ENCODE results near the gene HOXD11.

Gene HOXD11

DNA sequence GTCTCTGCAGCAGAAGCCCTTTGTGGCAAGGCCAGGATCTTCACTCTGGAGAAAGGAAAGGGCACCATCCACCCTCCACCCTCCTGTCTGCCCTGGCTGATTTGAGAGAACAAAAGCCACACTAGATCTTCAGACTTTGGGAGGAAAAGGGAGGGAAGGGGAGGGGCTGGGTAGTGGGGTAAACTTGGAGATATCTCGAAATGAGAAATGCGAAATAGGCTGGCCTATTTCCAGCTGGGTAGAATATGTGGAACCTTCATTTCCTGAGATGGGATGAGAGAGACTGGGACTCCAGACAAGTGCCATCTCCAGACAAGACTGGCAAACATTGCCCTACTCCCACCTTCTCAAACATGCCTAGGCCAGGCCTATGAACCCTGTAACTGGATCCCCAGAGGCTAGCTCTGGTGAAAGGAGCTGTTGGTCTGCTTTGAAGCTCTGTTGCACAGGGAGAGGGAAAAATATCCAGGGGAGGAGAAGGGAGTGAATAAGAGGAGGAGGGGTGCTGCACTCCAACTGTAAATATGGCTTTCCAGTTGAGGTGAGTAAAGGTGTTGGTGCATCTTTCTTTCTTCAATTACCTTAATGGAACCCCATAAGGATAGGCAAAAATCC is 5.8 kb upstream of the HOXD11 start:
- Histone ChIP-seq H3K4me3 (no peak overlapping the region), H3K36me3 (replicated peaks) (no peaks in the 10 kb centered on the region), H3K9me3 (no peaks in the 10 kb centered on the region), H3K27me3 (ENCODE audit: low read depth) (no peaks in the 10 kb centered on the region), H3K4me1 (peaks cover 5% of the 10 kb centered on the region)
- in situ Hi-C loops (cut with MboI; ENCODE audit: low sequenced_read_pairs) = no loop called here
- no peak for DNase-seq (ENCODE audit: low spot score in 2 of 2)

DNA sequence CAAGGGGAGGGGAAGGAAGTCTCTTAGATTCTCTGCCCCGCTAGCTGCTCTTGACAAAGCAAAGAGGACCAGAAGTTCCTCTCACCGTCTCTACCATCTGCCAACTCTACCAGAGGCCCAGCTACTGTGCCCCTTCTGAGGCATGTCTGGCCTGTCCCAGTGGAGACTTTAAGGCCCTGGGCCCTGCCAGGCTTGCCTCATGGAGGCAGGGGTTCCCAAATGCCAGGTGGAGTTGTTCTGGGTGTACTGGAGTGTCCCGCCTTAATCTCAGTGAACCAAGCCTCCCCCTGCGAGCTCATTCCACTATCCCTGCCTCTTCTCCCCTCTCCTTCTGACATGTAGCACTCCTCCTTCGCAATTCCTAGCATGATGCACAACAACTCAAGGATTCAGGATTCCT is 5.2 kb upstream of the HOXD11 start:
- H3K27me3 ChIP-seq (ENCODE audit: low read depth) = no peaks in the 10 kb centered on the region
- in situ Hi-C loops (cut with MboI; ENCODE audit: low sequenced_read_pairs) = no loop called here

DNA sequence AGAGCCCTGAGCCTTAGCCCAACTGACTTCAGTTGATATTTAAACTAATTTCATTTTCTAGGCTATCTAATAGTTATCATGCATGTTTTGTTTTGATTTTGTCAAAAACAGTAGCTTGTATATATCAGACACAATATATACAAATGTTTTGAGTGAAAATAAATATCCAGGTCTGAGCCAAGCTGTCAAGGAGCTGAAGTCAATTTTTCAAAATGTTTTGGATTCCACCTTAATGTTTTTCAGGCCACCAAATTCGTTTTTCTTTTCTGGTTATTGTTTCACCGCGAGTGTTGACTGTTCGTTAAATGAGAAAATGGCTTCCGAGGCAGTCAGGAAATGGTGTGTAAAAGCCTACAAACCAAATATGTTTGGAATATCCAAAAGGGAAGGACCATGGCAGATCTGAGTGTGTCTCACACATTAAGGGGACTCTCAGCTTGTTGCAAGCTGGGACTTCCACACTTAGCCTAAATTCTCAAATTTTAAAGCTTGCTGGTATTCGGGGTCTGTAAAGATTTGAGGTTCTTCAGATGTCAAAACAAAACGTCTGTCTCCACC is 4.7 kb upstream of the HOXD11 start:
- peaks cover 5% of the 10 kb centered on the region for H3K4me1 ChIP-seq
- H3K9me3 ChIP-seq = no peaks in the 10 kb centered on the region
- 0 out of 2 replicates have a peak, but pooled peaks cover 2% of the 10 kb centered on the region for H3K27me3 ChIP-seq (ENCODE audit: low read depth)
- in situ Hi-C loops (cut with MboI; ENCODE audit: low sequenced_read_pairs) = no loop called here
- H3K36me3 ChIP-seq (replicated peaks) = no peaks in the 10 kb centered on the region
- DNase-seq (ENCODE audit: low spot score in 2 of 2) = no peak
- no peak overlapping the region for H3K4me3 ChIP-seq

More for the DNA sequence above, 5.2 kb upstream of the HOXD11 start:
- H3K4me1 ChIP-seq = peaks cover 5% of the 10 kb centered on the region
- no peaks in the 10 kb centered on the region for H3K9me3 ChIP-seq
- H3K4me3 ChIP-seq = no peak overlapping the region
- DNase-seq (ENCODE audit: low spot score in 2 of 2) = no peak
- H3K36me3 ChIP-seq (replicated peaks) = no peaks in the 10 kb centered on the region

DNA sequence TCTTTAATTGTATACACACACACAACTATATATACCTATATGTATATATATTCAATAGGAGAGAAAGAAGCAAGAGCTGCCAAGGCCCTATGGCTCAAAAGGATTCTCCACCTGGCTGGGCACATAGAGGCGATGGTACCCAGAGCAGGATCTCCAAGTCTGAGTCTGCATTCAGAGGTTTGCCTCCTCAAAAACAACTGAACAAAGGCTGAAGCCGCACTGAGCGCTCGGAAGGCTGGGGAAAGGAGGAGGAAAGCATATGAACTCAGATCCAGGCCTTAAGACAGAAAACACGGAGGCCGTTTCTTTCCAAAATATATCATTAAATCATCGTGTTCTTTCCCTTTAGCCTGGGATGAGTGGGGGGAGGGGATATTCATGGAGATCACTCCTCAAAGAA is 3.9 kb upstream of the HOXD11 start:
- H3K9me3 ChIP-seq = no peaks in the 10 kb centered on the region
- H3K4me3 ChIP-seq = no peak overlapping the region
- DNase-seq (ENCODE audit: low spot score in 2 of 2) = no peak
- H3K4me1 ChIP-seq = no peaks in the 10 kb centered on the region
- 0 out of 2 replicates have a peak, but pooled peaks cover 2% of the 10 kb centered on the region for H3K27me3 ChIP-seq (ENCODE audit: low read depth)
- no peaks in the 10 kb centered on the region for H3K36me3 ChIP-seq (replicated peaks)
- in situ Hi-C loops (cut with MboI; ENCODE audit: low sequenced_read_pairs) = no loop called here

DNA sequence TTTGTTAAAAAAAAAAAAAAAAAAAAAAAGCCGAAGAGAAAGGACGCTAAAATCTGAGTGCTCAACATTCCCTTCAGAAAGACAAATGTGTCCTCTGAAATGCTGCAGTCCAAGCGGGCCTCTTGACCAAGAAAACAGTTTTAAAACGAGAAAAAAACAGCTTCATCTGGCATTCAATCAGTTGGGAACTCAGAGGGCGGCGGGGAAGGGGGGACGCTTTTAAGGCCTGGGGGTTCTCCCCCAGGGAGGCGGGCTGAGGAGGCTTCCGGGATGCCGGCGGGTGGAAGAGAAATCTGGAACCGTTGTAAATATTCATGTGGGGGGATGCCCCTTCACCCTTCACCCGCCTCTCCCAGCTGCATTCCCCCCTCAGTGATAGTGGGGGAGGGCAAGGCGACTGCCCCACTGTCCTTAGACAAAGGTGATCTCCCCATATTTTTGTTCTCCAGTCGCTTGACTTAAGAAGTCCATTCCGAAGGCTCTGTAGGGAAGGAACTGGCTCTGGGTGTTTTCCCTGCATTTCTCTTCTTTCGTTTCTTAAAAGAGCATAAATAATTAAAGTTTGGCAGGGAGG is 3.3 kb upstream of the HOXD11 start:
- Histone ChIP-seq H3K27me3 (ENCODE audit: low read depth) (0 out of 2 replicates have a peak, but pooled peaks cover 2% of the 10 kb centered on the region), H3K36me3 (replicated peaks) (no peaks in the 10 kb centered on the region), H3K4me3 (no peak overlapping the region), H3K4me1 (no peaks in the 10 kb centered on the region), H3K9me3 (no peaks in the 10 kb centered on the region)
- DNase-seq (ENCODE audit: low spot score in 2 of 2) = no peak
- in situ Hi-C loops (cut with MboI; ENCODE audit: low sequenced_read_pairs) = no loop called here

DNA sequence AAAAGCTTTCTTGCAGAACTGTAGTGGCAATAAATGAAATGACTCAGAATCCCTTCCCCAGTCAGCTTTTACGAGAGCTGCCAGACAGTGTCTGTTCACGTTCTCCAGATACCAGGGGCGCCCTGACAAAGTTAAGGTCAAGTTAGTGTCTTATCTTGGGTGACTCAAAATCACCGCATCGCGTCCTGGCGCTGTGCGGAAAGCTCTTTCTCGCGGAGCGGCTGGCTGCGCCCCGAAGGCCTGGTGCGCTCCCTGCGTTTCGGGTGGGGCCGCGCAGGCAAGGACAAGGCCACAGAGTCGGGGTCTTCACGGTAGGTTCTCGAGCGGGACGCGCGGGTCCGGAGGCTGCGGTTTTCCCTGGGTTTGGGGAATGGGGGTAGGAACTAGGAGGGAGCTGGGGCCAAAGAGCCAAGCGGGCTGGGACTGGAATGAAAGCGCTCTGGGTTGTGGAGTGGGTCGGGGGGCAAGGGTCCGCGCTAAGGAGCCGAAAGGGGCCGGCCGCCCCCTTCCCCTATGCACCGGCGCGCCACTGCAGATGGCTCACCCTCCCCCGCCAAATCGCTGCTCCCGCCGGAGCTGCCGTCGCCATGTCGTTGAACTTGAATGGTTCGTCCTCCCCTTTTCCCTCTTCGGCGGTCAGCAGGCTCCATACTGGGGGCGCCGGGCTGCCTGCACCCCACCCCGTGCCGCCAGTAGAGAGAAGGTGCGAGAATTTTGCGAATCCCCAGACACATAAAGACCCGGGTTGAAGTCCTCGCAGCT is 2.6 kb upstream of the HOXD11 start:
- no peaks in the 10 kb centered on the region for H3K9me3 ChIP-seq

DNA sequence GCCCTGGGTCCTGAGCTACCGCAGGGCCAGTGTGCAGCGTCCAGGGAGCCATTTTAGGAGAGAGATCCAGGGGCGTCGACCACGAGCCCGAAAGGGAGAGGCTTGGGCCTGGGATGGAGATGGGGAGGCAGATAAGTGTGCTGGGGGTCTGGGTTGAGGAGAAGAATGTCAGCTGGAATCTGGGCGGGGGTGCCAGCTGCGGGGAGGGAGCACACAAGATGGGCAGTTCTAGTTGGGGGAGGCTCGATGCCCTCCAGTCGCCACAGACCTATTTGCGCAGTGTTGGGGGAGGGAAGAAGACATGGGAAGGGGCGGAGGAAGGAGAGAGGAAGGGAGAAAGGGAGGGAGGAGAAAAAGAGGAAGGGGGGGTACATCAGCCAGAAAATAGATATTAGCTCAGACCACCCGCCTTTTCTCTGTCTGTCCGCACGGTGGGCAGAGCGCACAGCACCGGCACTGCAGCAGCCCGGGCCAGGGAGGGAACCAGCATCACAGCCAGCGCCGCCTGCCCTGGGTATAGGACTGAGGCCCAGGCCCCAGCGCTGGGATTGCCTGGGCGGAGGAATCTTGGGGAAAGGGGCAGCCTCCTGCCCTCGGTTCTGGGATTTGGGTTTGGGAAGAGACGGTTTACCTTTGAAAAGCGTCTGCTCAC is 1.9 kb upstream of the HOXD11 start:
- H3K4me1 ChIP-seq = no peaks in the 10 kb centered on the region
- no peaks in the 10 kb centered on the region for H3K36me3 ChIP-seq (replicated peaks)
- no peak overlapping the region for H3K4me3 ChIP-seq
- DNase-seq (ENCODE audit: low spot score in 2 of 2) = no peak
- 0 out of 2 replicates have a peak, but pooled peaks cover 2% of the 10 kb centered on the region for H3K27me3 ChIP-seq (ENCODE audit: low read depth)
- H3K9me3 ChIP-seq = no peaks in the 10 kb centered on the region
- in situ Hi-C loops (cut with MboI; ENCODE audit: low sequenced_read_pairs) = no loop called here

More for the DNA sequence above, 2.6 kb upstream of the HOXD11 start:
- Histone ChIP-seq H3K4me1 (no peaks in the 10 kb centered on the region), H3K27me3 (ENCODE audit: low read depth) (0 out of 2 replicates have a peak, but pooled peaks cover 2% of the 10 kb centered on the region), H3K36me3 (replicated peaks) (no peaks in the 10 kb centered on the region), H3K4me3 (no peak overlapping the region)
- no peak for DNase-seq (ENCODE audit: low spot score in 2 of 2)
- in situ Hi-C loops (cut with MboI; ENCODE audit: low sequenced_read_pairs) = no loop called here

DNA sequence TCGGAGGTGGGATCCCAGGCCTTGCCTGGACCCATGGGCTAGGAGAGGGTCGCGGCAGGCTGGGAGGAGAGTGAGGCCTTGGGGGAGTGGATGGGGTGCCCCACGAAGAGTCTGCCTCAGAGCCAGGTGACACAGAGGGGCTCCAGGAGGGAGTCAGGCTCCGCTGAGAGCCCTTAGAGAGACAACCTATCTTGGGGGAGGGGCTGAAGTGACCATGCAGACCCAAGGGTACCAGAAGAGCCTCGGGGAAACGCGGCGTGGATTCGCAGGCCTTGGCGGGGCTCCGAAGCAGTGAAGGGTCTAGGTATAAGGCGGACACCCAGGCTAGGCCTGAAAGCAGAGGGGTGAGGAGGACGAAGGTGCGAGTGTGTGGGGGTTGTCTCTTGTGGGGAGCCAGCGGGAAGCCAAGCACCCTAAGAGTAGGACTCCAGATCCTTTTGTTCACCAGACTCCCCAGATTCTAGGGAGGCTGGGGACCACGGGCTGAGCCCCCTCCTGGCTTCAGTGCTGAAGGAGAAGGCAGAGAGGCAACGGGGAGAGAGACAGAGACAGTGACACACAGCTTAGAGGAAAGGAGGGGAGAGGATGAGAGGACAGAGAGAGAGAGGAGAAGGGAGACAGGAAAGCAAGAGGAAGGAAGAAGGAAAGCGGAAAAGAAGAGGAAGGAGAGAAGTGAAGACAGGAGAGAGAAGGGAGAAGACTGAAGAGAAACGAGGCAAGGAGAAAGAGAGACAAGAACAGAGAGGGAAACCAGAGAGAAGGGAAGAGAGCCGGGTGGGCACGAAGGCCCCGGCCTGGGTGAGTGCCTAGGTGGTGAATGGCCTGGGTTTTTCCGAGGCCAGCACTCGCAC is 1.1 kb upstream of the HOXD11 start:
- in situ Hi-C loops (cut with MboI; ENCODE audit: low sequenced_read_pairs) = no loop called here
- Histone ChIP-seq H3K9me3 (no peaks in the 10 kb centered on the region), H3K36me3 (replicated peaks) (no peaks in the 10 kb centered on the region), H3K27me3 (ENCODE audit: low read depth) (0 out of 2 replicates have a peak, but pooled peaks cover 2% of the 10 kb centered on the region), H3K4me3 (no peak overlapping the region; the same call in 1 of the 2 replicates), H3K4me1 (no peaks in the 10 kb centered on the region)
- no peak for DNase-seq (ENCODE audit: low spot score in 2 of 2)

DNA sequence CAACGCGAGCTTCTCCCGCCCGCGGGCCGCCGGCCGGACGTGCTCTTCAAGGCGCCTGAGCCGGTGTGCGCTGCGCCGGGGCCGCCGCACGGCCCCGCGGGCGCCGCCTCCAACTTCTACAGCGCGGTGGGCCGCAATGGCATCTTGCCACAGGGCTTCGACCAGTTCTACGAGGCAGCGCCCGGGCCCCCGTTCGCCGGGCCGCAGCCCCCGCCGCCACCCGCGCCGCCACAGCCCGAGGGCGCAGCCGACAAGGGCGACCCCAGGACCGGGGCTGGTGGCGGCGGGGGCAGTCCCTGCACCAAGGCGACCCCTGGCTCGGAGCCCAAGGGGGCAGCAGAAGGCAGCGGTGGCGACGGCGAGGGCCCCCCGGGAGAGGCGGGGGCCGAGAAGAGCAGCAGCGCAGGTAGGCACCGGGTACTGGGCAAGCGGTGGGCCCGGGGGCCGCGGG is 676 bp downstream of the HOXD11 start:
- no peaks in the 10 kb centered on the region for H3K36me3 ChIP-seq (replicated peaks)
- no peak for DNase-seq (ENCODE audit: low spot score in 2 of 2)
- no peaks in the 10 kb centered on the region for H3K4me1 ChIP-seq
- in situ Hi-C loops (cut with MboI; ENCODE audit: low sequenced_read_pairs) = no loop called here
- no peaks in the 10 kb centered on the region for H3K9me3 ChIP-seq
- 0 out of 2 replicates have a peak, but pooled peaks cover 2% of the 10 kb centered on the region for H3K27me3 ChIP-seq (ENCODE audit: low read depth)
- no peak overlapping the region for H3K4me3 ChIP-seq

DNA sequence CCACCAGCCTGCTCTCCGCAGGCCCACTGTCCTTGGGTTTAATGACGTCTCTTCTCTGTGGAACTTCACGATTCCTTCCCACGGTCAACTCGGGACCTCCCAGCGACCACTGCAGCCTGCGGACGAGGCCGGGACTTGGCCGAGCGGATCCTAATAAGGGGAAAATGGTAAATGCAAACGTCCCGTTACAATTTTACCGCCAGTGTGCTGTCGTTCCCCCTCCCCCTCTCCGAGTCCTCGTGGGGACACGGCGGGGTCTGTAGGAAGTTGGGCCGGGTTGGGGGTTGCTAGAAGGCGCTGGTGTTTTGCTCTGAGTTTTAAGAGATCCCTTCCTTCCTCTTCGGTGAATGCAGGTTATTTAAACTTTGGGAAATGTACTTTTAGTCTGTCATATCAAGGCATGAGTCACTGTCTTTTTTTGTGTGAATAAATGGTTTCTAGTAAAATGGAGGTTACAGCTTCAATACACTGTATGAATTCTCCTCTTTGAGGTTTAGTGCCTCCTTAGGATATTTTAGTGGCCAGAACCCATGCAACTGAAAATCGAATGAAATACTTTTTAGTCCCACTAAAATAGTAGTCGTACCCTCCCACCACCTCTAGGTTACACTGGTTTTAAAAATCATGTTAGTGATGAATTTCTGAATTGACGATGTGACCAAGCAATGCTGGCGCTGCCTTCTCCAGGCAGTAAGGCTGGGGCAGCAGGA is 2.3 kb downstream of the HOXD11 start:
- Histone ChIP-seq H3K4me1 (no peaks in the 10 kb centered on the region), H3K27me3 (ENCODE audit: low read depth) (0 out of 2 replicates have a peak, but pooled peaks cover 2% of the 10 kb centered on the region), H3K4me3 (no peak overlapping the region), H3K9me3 (no peaks in the 10 kb centered on the region), H3K36me3 (replicated peaks) (no peaks in the 10 kb centered on the region)
- no peak for DNase-seq (ENCODE audit: low spot score in 2 of 2)
- in situ Hi-C loops (cut with MboI; ENCODE audit: low sequenced_read_pairs) = no loop called here

DNA sequence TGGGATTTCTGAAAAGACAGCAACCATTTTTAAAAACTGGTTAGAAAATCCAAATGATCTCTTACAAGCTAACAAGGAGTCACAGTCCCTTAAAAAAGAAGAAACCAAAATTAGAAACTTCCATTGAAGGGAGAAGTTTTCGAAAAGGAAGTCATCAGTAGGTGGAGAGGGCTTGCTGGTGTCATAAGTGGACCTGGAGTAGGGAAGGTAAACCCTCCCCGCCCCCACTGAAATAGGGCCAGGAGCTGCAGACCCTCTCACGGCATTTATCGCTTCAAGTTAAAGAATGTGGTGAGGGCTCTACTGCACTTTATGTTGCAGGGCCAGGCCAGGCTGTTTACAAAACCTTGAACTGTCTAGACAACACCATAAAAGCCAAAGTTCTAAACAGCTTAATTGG is 2.9 kb downstream of the HOXD11 start:
- H3K4me3 ChIP-seq = no peak overlapping the region
- H3K36me3 ChIP-seq (replicated peaks) = no peaks in the 10 kb centered on the region
- no peaks in the 10 kb centered on the region for H3K9me3 ChIP-seq
- DNase-seq (ENCODE audit: low spot score in 2 of 2) = no peak
- no peaks in the 10 kb centered on the region for H3K4me1 ChIP-seq
- in situ Hi-C loops (cut with MboI; ENCODE audit: low sequenced_read_pairs) = no loop called here
- 0 out of 2 replicates have a peak, but pooled peaks cover 2% of the 10 kb centered on the region for H3K27me3 ChIP-seq (ENCODE audit: low read depth)

Measured in HAP-1 (cell line).